B cell (primary cell): Measurements from ENCODE around the gene GSTM3. TPM values are rescaled to one million over a fixed set of nuclear protein-coding genes. Genes with fewer than 3 reads are reported as not detected.
"Not testable (repeated sequence)": the region's sequence is repeated elsewhere in the genome, so short reads cannot be mapped to it uniquely, and the experiment has no call there.

Source experiments
- ATAC-seq: fragments of 200-7000 bp; cut with Tn5 transposase; one replicate; pipeline ENCODE4 v1.10.0; 2021; ENCODE audit warnings: low read depth, mild to moderate bottlenecking, moderate number of reproducible peaks, moderate library complexity
- CTCF ChIA-PET: fragments of 350-600 bp; sonication (Branson Sonifier 250); formaldehyde crosslinking; loops from one replicate; lab custom pipeline; 2021; ENCODE audit warnings: antibody characterized with exemption, inconsistent platforms; lab: Charles Lee
- POLR2A ChIA-PET: fragments of 350-600 bp; sonication (Branson Sonifier 250); formaldehyde crosslinking; loops from one replicate; lab custom pipeline; 2021; ENCODE audit warnings: antibody characterized with exemption; lab: Charles Lee
- DNase-seq: peaks from one replicate; pipeline ENCODE4 v3.0.0; 2013
- H2AFZ ChIP-seq: 2 replicates; pipeline ENCODE4 v1.6.1; 2012; ENCODE audit warnings: mild to moderate bottlenecking, low read depth, low read length; ENCODE audit not compliant: insufficient read depth, poor library complexity, severe bottlenecking
- H3K27ac ChIP-seq, 2 donors: 1 replicate in 1 of 2; 2 replicates in 1 of 2; pipeline ENCODE4 v1.5.1; 2012 to 2013; ENCODE audit warnings: low read length in 2 of 2, mild to moderate bottlenecking in 2 of 2, moderate library complexity in 1 of 2
- H3K27me3 ChIP-seq, 4 experiments: fragments of 200-600 bp in 1 of 4; sonication (generic) in 1 of 4; replicated peaks in 1 of 4; 1 replicate in 2 of 4; 2 replicates in 2 of 4; pipeline versions ENCODE4 v1.6.1 to v1.7.0; 2013 to 2016; ENCODE audit warnings: low read length in 3 of 4, mild to moderate bottlenecking in 2 of 4, mixed read lengths in 1 of 4, moderate library complexity in 1 of 4; ENCODE audit not compliant: insufficient read depth in 4 of 4, control insufficient read depth in 3 of 4; ENCODE audit errors: control extremely low read depth in 1 of 4
- H3K36me3 ChIP-seq, 2 experiments: replicated peaks in 1 of 2; 1 replicate in 1 of 2; 2 replicates in 1 of 2; pipeline versions ENCODE4 v1.6.1 to v1.7.1; 2013; ENCODE audit warnings: low read length in 1 of 2; ENCODE audit not compliant: insufficient read depth in 2 of 2, control insufficient read depth in 1 of 2; ENCODE audit errors: control extremely low read depth in 1 of 2, extremely low read depth in 1 of 2
- H3K4me1 ChIP-seq, 2 donors: fragments of 200-600 bp in 1 of 2; sonication (generic) in 1 of 2; 1 replicate in 1 of 2; 2 replicates in 1 of 2; pipeline versions ENCODE4 v1.5.1 to v1.6.1; 2013 to 2017; ENCODE audit warnings: low read length in 2 of 2; ENCODE audit not compliant: control insufficient read depth in 2 of 2, insufficient read depth in 2 of 2
- H3K4me2 ChIP-seq: replicated peaks from 2 replicates; pipeline ENCODE3; 2012; ENCODE audit warnings: mild to moderate bottlenecking, low read depth, low read length; ENCODE audit not compliant: poor library complexity, severe bottlenecking
- H3K4me3 ChIP-seq, 5 experiments: fragments of 200-600 bp in 1 of 5; sonication (generic) in 1 of 5; 1 replicate in 3 of 5; 2 replicates in 2 of 5; pipeline versions ENCODE4 v1.5.1 to v1.7.0; 2011 to 2016; ENCODE audit warnings: low read length in 4 of 5, mild to moderate bottlenecking in 4 of 5, low read depth in 2 of 5, control low read depth in 1 of 5, moderate library complexity in 1 of 5; ENCODE audit not compliant: insufficient read depth in 1 of 5; ENCODE audit errors: control extremely low read depth in 1 of 5, extremely low read depth in 1 of 5
- H3K79me2 ChIP-seq: fragments of 200-600 bp; sonication (generic); one replicate; pipeline ENCODE4 v1.6.0; 2016; ENCODE audit warnings: low read length; ENCODE audit not compliant: control insufficient read depth, insufficient read depth
- H3K9ac ChIP-seq: fragments of 200-600 bp; sonication (generic); 2 replicates; pipeline ENCODE4 v1.6.1; 2017; ENCODE audit warnings: mild to moderate bottlenecking, low read length, moderate library complexity
- H3K9me3 ChIP-seq, 3 donors: one replicate each; pipeline versions ENCODE4 v1.6.1 to v1.7.1; 2013; ENCODE audit warnings: low read length in 2 of 3; ENCODE audit not compliant: control insufficient read depth in 2 of 3, insufficient read depth in 1 of 3; ENCODE audit errors: control extremely low read depth in 1 of 3
- H4K20me1 ChIP-seq: 2 replicates; pipeline ENCODE4 v1.6.0; 2012; ENCODE audit warnings: mild to moderate bottlenecking, low read length; ENCODE audit not compliant: insufficient read depth, control insufficient read depth, poor library complexity, severe bottlenecking
- H3K27ac Mint-ChIP-seq: one replicate; pipeline ENCODE4 v1.8.0; 2021; ENCODE audit warnings: mixed read lengths
- H3K27me3 Mint-ChIP-seq: one replicate; pipeline ENCODE4 v1.8.0; 2021; ENCODE audit warnings: mixed read lengths
- H3K4me1 Mint-ChIP-seq: one replicate; pipeline ENCODE4 v1.8.0; 2021; ENCODE audit warnings: mixed read lengths
- H3K4me3 Mint-ChIP-seq: one replicate; pipeline ENCODE4 v1.8.0; 2021; ENCODE audit warnings: mixed read lengths
- H3K9me3 Mint-ChIP-seq: one replicate; pipeline ENCODE4 v1.8.0; 2022; ENCODE audit warnings: mixed read lengths; ENCODE audit not compliant: insufficient read depth
- CTCF ChIP-seq: fragments of 200-600 bp; IDR thresholded peaks from one replicate; pipeline ENCODE4 v1.8.0; 2022; ENCODE audit warnings: antibody characterized with exemption, mild to moderate bottlenecking
- EZH2 ChIP-seq: IDR thresholded peaks from 2 replicates; pipeline ENCODE4 v1.6.1; 2012; ENCODE audit warnings: borderline replicate concordance, low read depth, mild to moderate bottlenecking, moderate library complexity, low read length; ENCODE audit not compliant: insufficient read depth, poor library complexity, severe bottlenecking
- WGBS: methylation state at CpG from one replicate; pipeline ENCODE4 v1.1.5; 2013; ENCODE audit warnings: missing lambda C conversion rate; ENCODE audit not compliant: insufficient coverage; 5-methylcytosine and 5-hydroxymethylcytosine counted together
- intact Hi-C: fragments of 100-400 bp; cut with micrococcal nuclease; formaldehyde crosslinking; loops from one replicate; pipeline ENCODE4 v1.10.0; 2022
- polyA plus RNA-seq: library from polyadenylated mRNA; depleted of rRNA; stranded (reverse); fragments of >200 nt; gene quantifications from 2 replicates; pipeline ENCODE4 v1.2.3, GENCODE V29; 2012
- total RNA-seq, 2 donors: library from RNA; stranded (reverse); fragments of 120-200 nt in 1 of 2; gene quantifications; 1 replicate in 1 of 2; 2 replicates in 1 of 2; pipeline versions ENCODE4 v1.2.3 to v1.2.4, GENCODE V29; 2013 to 2022

GSTM3 gene
- total and polyA plus RNA-seq, 2 donors (not counting 1 experiment from before 2014, with no cell fraction given), result 1.9 to 2.8 TPM

- H3K27me3 Mint-ChIP-seq, result no peaks in the 10 kb centered on the region
- Histone ChIP-seq H2AFZ (no peak overlapping the region), H3K27ac (no peak overlapping the region), H3K79me2 (no peaks in the 10 kb centered on the region), H3K9ac (no peak overlapping the region), H3K4me2 (no peak overlapping the region), H3K4me3 (no peak overlapping the region), H3K27me3 (no peaks in the 10 kb centered on the region), H3K36me3 (no peaks in the 10 kb centered on the region), H4K20me1 (no peaks in the 10 kb centered on the region), H3K4me1 (no peaks in the 10 kb centered on the region), H3K9me3 (no peaks in the 10 kb centered on the region)
- H3K9me3 Mint-ChIP-seq, result no peaks in the 10 kb centered on the region
- intact Hi-C loops, result no loop called here
- POLR2A ChIA-PET, result no interaction called here
- no peak for ATAC-seq
- no peaks in the 10 kb centered on the region for H3K4me1 Mint-ChIP-seq
- H3K27ac Mint-ChIP-seq, result no peak overlapping the region
- no peak for TF ChIP-seq EZH2
- TF ChIP-seq CTCF, result no peak
- CTCF ChIA-PET, result interaction anchor here (1.0 to 1.9 kb wide), 3 partner anchors 9 to 222 kb away, joined by 3 to 9 read pairs (median 5); partner anchors contain the start of gene AHCYL1
- no peak overlapping the region for H3K4me3 Mint-ChIP-seq
- no peak for DNase-seq
- whole genome bisulfite sequencing, result 94% methylated on average over 2 of the region's 2 CpGs
Measured at GRCh38 chr1:109768335-109768650, 27.5 kb upstream of the GSTM3 start.

- H3K27ac ChIP-seq, result no peak overlapping the region
- no peaks in the 10 kb centered on the region for H3K79me2 ChIP-seq
- no peaks in the 10 kb centered on the region for H3K27me3 ChIP-seq
- no peaks in the 10 kb centered on the region for H4K20me1 ChIP-seq
- H3K4me2 ChIP-seq, result no peak overlapping the region
- CTCF ChIA-PET, result interaction anchor here (1.2 to 1.9 kb wide), 2 partner anchors 10 to 222 kb away, joined by 3 to 9 read pairs; no protein-coding TSS in a partner anchor
- no peaks in the 10 kb centered on the region for H3K9me3 ChIP-seq
- H3K4me3 ChIP-seq, result no peak overlapping the region
- no peaks in the 10 kb centered on the region for H3K36me3 ChIP-seq
- DNase-seq (no peak), ATAC-seq (no peak)
- Mint-ChIP-seq H3K4me1 (no peaks in the 10 kb centered on the region), H3K27me3 (no peaks in the 10 kb centered on the region), H3K4me3 (no peak overlapping the region), H3K9me3 (no peaks in the 10 kb centered on the region), H3K27ac (no peak overlapping the region)
- no peaks in the 10 kb centered on the region for H3K4me1 ChIP-seq
- intact Hi-C loops, result no loop called here
- H3K9ac ChIP-seq, result no peak overlapping the region
- H2AFZ ChIP-seq, result no peak overlapping the region
- POLR2A ChIA-PET, result no interaction called here
- WGBS, result 93% methylated on average over 10 of the region's 10 CpGs
- TF ChIP-seq EZH2 (no peak), CTCF (no peak)
Measured at GRCh38 chr1:109767637-109768334, 26.9 kb upstream of the GSTM3 start.

GRCh38 chr1:109766991-109767636, 26.3 kb upstream of the GSTM3 start:
- H3K27me3 Mint-ChIP-seq, H3K27ac Mint-ChIP-seq, H2AFZ ChIP-seq, H3K9me3 ChIP-seq, DNase-seq, H3K27ac ChIP-seq, H3K4me3 Mint-ChIP-seq, H4K20me1 ChIP-seq, H3K4me3 ChIP-seq, POLR2A ChIA-PET, ATAC-seq, H3K4me1 ChIP-seq, intact Hi-C loops, H3K4me2 ChIP-seq, H3K27me3 ChIP-seq, H3K79me2 ChIP-seq, H3K36me3 ChIP-seq, H3K4me1 Mint-ChIP-seq, H3K9me3 Mint-ChIP-seq, CTCF ChIA-PET, H3K9ac ChIP-seq: not testable (repeated sequence)
- WGBS, result 81% methylated on average over 14 of the region's 17 CpGs
